G401 (cell line): ENCODE results near the gene BCAS1. TPM values are rescaled to one million over a fixed set of nuclear protein-coding genes. Genes with fewer than 3 reads are reported as not detected.

Experiments
- DNase-seq: peaks from one replicate; pipeline ENCODE4 v3.0.0-alpha.2; 2015; ENCODE audit warnings: low spot score
- in situ Hi-C: cut with HindIII; loops from 2 replicates; pipeline ENCODE4 v1.10.0; 2016; ENCODE audit warnings: low sequenced_read_pairs, mixed read lengths
- total RNA-seq: library from RNA; depleted of rRNA; stranded (reverse); fragments of >200 nt; shearing (Covaris generic); gene quantifications from 2 replicates; pipeline ENCODE4 v1.2.3, GENCODE V29; 2014; rRNA removed

BCAS1 gene
- total RNA-seq = under 0.01 TPM in 1 of 2 replicates, not detected in the other

- DNase-seq = no peak
- in situ Hi-C loops = no loop called here
Measured at GRCh38 chr20:54070187-54070987, at the start of gene BCAS1. Gene BCAS1 (minus strand): TSS chr20:54070594. CDS start chr20:54058718, 11,876 bp downstream.

GRCh38 chr20:54119744-54120143 is 49.4 kb upstream of the BCAS1 start:
- in situ Hi-C loops = no loop called here
- DNase-seq = no peak

GRCh38 chr20:54118220-54119001 is 48.0 kb upstream of the BCAS1 start:
- in situ Hi-C loops = no loop called here
- no peak for DNase-seq

GRCh38 chr20:54116550-54117235 is 46.3 kb upstream of the BCAS1 start:
- in situ Hi-C loops = no loop called here
- no peak for DNase-seq

GRCh38 chr20:54115172-54115854 is 44.9 kb upstream of the BCAS1 start:
- DNase-seq = no peak
- in situ Hi-C loops = no loop called here

GRCh38 chr20:54114109-54114508 is 43.7 kb upstream of the BCAS1 start:
- DNase-seq = no peak
- in situ Hi-C loops = no loop called here

- DNase-seq = no peak
- in situ Hi-C loops = no loop called here
Measured at GRCh38 chr20:54113566-54113965, 43.2 kb upstream of the BCAS1 start.

- DNase-seq = no peak
- in situ Hi-C loops = no loop called here
Measured at GRCh38 chr20:54112221-54112884, 42.0 kb upstream of the BCAS1 start.

GRCh38 chr20:54111460-54111859 is 41.1 kb upstream of the BCAS1 start:
- DNase-seq = no peak
- in situ Hi-C loops = no loop called here

GRCh38 chr20:54110457-54110856 is 40.1 kb upstream of the BCAS1 start:
- in situ Hi-C loops = no loop called here
- DNase-seq = no peak

- in situ Hi-C loops = no loop called here
- no peak for DNase-seq
Measured at GRCh38 chr20:54110041-54110440, 39.6 kb upstream of the BCAS1 start.

GRCh38 chr20:54108817-54109216 is 38.4 kb upstream of the BCAS1 start:
- in situ Hi-C loops = no loop called here
- no peak for DNase-seq

- DNase-seq = no peak
- in situ Hi-C loops = no loop called here
Measured at GRCh38 chr20:54108326-54108642, 37.9 kb upstream of the BCAS1 start.

- no peak for DNase-seq
- in situ Hi-C loops = no loop called here
Measured at GRCh38 chr20:54107600-54108325, 37.4 kb upstream of the BCAS1 start.

GRCh38 chr20:54107181-54107580 is 36.8 kb upstream of the BCAS1 start:
- in situ Hi-C loops = no loop called here

GRCh38 chr20:54106162-54106561 is 35.8 kb upstream of the BCAS1 start:
- no peak for DNase-seq
- in situ Hi-C loops = no loop called here

More at GRCh38 chr20:54107181-54107580, 36.8 kb upstream of the BCAS1 start:
- DNase-seq = no peak

GRCh38 chr20:54105653-54106052 is 35.3 kb upstream of the BCAS1 start:
- in situ Hi-C loops = no loop called here
- DNase-seq = no peak

GRCh38 chr20:54104781-54105180 is 34.4 kb upstream of the BCAS1 start:
- no peak for DNase-seq
- in situ Hi-C loops = no loop called here
